HCT116 (cell line): Measurements from ENCODE around the gene ERICH6B. TPM values are rescaled to one million over a fixed set of nuclear protein-coding genes. Genes with fewer than 3 reads are reported as not detected.

Experiments used
- ATAC-seq: fragments of 200-7000 bp; cut with Tn5 transposase; 2 replicates; pipeline ENCODE4 v1.9.1; 2020; ENCODE audit warnings: mild to moderate bottlenecking, moderate library complexity
- BruUV-seq: library from RNA; stranded (reverse); fragments of 400-500 nt; replicated peaks from 2 replicates; lab custom pipeline; 2021; lab: Mats Ljungman, UMichigan
- CTCF ChIA-PET: fragments of 300-600 bp; sonication (Branson Sonifier 250); formaldehyde crosslinking; loops from one replicate; lab custom pipeline; 2021; ENCODE audit warnings: antibody characterized with exemption; lab: Charles Lee
- POLR2A ChIA-PET: fragments of 300-600, 350-600 bp; sonication (Branson Sonifier 250); formaldehyde crosslinking; loops from one replicate; lab custom pipeline; 2021; ENCODE audit warnings: antibody characterized with exemption; lab: Charles Lee
- RAD21 ChIA-PET, 2 experiments: fragments of 300-600 bp; sonication (Branson Sonifier 250); formaldehyde crosslinking; loops; one replicate each; lab custom pipeline; 2023; ENCODE audit warnings: low total read pairs in 2 of 2; ENCODE audit not compliant: uncharacterized antibody in 2 of 2, unreplicated experiment in 2 of 2, low non-redundant PET in 1 of 2; lab: Charles Lee
- DNase-seq: peaks from one replicate; pipeline ENCODE4 v3.0.0-alpha.2; 2010; ENCODE audit warnings: low read depth, low spot score
- H2AFZ ChIP-seq: fragments of 200-600 bp; shearing (Covaris generic), sonication (generic); 2 replicates; pipeline ENCODE4 v1.6.1; 2017; ENCODE audit warnings: low read depth, mixed run types, mixed read lengths, antibody characterized with exemption, low read length; ENCODE audit not compliant: poor library complexity, severe bottlenecking
- H3K27ac ChIP-seq: 2 replicates; pipeline ENCODE4 v1.5.1; 2012; ENCODE audit warnings: low read depth, low read length
- H3K27me3 ChIP-seq: fragments of 200-600 bp; sonication (generic); 2 replicates; pipeline ENCODE4 v1.6.1; 2016; ENCODE audit warnings: mixed run types, low read length, mixed read lengths; ENCODE audit not compliant: insufficient read depth
- H3K36me3 ChIP-seq, 2 experiments: fragments of 200-500 bp in 1 of 2; fragments of 200-600 bp in 1 of 2; sonication (Bioruptor generic) in 1 of 2; sonication (generic) in 1 of 2; 2 replicates each; pipeline versions ENCODE4 v1.5.1 to v1.6.1; 2014 to 2016; ENCODE audit warnings: low read length in 2 of 2, inconsistent platforms in 1 of 2, mixed read lengths in 1 of 2, mixed run types in 1 of 2; ENCODE audit not compliant: insufficient read depth in 2 of 2, control insufficient read depth in 1 of 2
- H3K4me1 ChIP-seq, 2 experiments: fragments of 200-600 bp in 1 of 2; sonication (generic) in 1 of 2; 2 replicates each; pipeline versions ENCODE4 v1.5.1 to v1.6.1; 2012 to 2017; ENCODE audit warnings: low read length in 2 of 2, inconsistent platforms in 1 of 2, mild to moderate bottlenecking in 1 of 2, mixed read lengths in 1 of 2, mixed run types in 1 of 2, moderate library complexity in 1 of 2; ENCODE audit not compliant: insufficient read depth in 2 of 2, control insufficient read depth in 1 of 2
- H3K4me2 ChIP-seq: fragments of 200-600 bp; sonication (generic); 2 replicates; pipeline ENCODE4 v1.6.1; 2017; ENCODE audit warnings: mixed run types, low read length, mixed read lengths
- H3K4me3 ChIP-seq, 2 experiments: fragments of 200-600 bp in 1 of 2; sonication (generic) in 1 of 2; replicated peaks in 1 of 2; 2 replicates each; pipeline ENCODE4 v1.5.1; 2011 to 2016; ENCODE audit warnings: low read length in 2 of 2, control low read depth in 1 of 2, low read depth in 1 of 2, mild to moderate bottlenecking in 1 of 2, mixed read lengths in 1 of 2, mixed run types in 1 of 2
- H3K79me2 ChIP-seq: fragments of 200-600 bp; sonication (generic); 2 replicates; pipeline ENCODE4 v1.6.1; 2017; ENCODE audit warnings: mild to moderate bottlenecking, mixed run types, low read length, moderate library complexity, mixed read lengths; ENCODE audit not compliant: insufficient read depth
- H3K9ac ChIP-seq: fragments of 200-600 bp; sonication (generic); 2 replicates; pipeline ENCODE4 v1.6.1; 2016; ENCODE audit warnings: low read length, mixed read lengths
- H3K9me2 ChIP-seq: fragments of 200-600 bp; sonication (generic), shearing (Covaris generic); 2 replicates; pipeline ENCODE4 v1.6.1; 2017; ENCODE audit warnings: mixed run types, mild to moderate bottlenecking, moderate library complexity; ENCODE audit not compliant: insufficient read depth
- H3K9me3 ChIP-seq, 2 experiments: fragments of 200-500 bp in 1 of 2; fragments of 200-600 bp in 1 of 2; sonication (Bioruptor generic) in 1 of 2; sonication (generic) in 1 of 2; 2 replicates each; pipeline ENCODE4 v1.6.1; 2014 to 2017; ENCODE audit warnings: low read length in 2 of 2, mixed read lengths in 2 of 2, inconsistent platforms in 1 of 2, low read depth in 1 of 2, mild to moderate bottlenecking in 1 of 2, mixed run types in 1 of 2, moderate library complexity in 1 of 2; ENCODE audit not compliant: control insufficient read depth in 1 of 2, insufficient read depth in 1 of 2
- H4K20me1 ChIP-seq: fragments of 200-600 bp; sonication (generic), shearing (Covaris generic); 2 replicates; pipeline ENCODE4 v1.6.1; 2017; ENCODE audit warnings: mixed run types, mild to moderate bottlenecking, moderate library complexity; ENCODE audit not compliant: insufficient read depth
- CBX3 ChIP-seq: IDR thresholded peaks from 2 replicates; pipeline ENCODE4 v1.6.1; 2012; ENCODE audit warnings: low read depth
- EGR1 ChIP-seq: IDR thresholded peaks from 2 replicates; pipeline ENCODE4 v1.6.1; 2012; ENCODE audit warnings: low read depth
- ELF1 ChIP-seq: IDR thresholded peaks from 2 replicates; pipeline ENCODE4 v1.6.1; 2012; ENCODE audit warnings: low read depth, borderline replicate concordance
- JUND ChIP-seq: IDR thresholded peaks from 2 replicates; pipeline ENCODE4 v1.6.1; 2012
- POLR2AphosphoS5 ChIP-seq: IDR thresholded peaks from 2 replicates; pipeline ENCODE4 v1.6.1; 2011; ENCODE audit warnings: mild to moderate bottlenecking, low read depth, low read length, moderate library complexity
- SRF ChIP-seq: IDR thresholded peaks from 2 replicates; pipeline ENCODE4 v1.6.1; 2012; ENCODE audit warnings: low read depth
- TCF7L2 ChIP-seq: IDR thresholded peaks from 2 replicates; pipeline ENCODE4 v1.7.0; 2011; ENCODE audit warnings: borderline replicate concordance, inconsistent platforms; ENCODE audit not compliant: insufficient read depth, insufficient read length; ENCODE audit errors: extremely low read depth
- ZFX ChIP-seq: fragments of 450-650 bp; IDR thresholded peaks from 2 replicates; pipeline ENCODE4 v1.6.1; 2017
- intact Hi-C: fragments of 100-400 bp; cut with micrococcal nuclease; formaldehyde crosslinking; loops from 2 replicates; pipeline ENCODE4 v1.10.0; 2022
- total RNA-seq: library from RNA; stranded (reverse); gene quantifications from one replicate; pipeline ENCODE4 v1.2.1, GENCODE V29; 2021; ENCODE audit not compliant: unreplicated experiment
- TF ChIP-seq, protein P1 (sequence below), 3 experiments: fragments of 200-600 bp in 1 of 3; sonication (generic) in 1 of 3; IDR thresholded peaks in 2 of 3; conservative IDR thresholded peaks in 1 of 3; 2 replicates each; pipeline ENCODE4 v1.5.1; 2012 to 2017; ENCODE audit warnings: low read depth in 2 of 3, low read length in 2 of 3, antibody characterized with exemption in 1 of 3, borderline replicate concordance in 1 of 3, control low read depth in 1 of 3, mild to moderate bottlenecking in 1 of 3, mixed read lengths in 1 of 3, mixed run types in 1 of 3, moderate library complexity in 1 of 3; ENCODE audit not compliant: insufficient read depth in 1 of 3
- TF ChIP-seq, protein P2 (sequence below): IDR thresholded peaks from 2 replicates; pipeline ENCODE4 v1.6.1; 2012
- TF ChIP-seq, protein P3 (sequence below): IDR thresholded peaks from 2 replicates; pipeline ENCODE4 v1.6.1; 2012; ENCODE audit warnings: low read depth
- TF ChIP-seq, protein P4 (sequence below): IDR thresholded peaks from 2 replicates; pipeline ENCODE4 v1.6.1; 2011; ENCODE audit warnings: mild to moderate bottlenecking, low read length, moderate library complexity; ENCODE audit not compliant: insufficient replicate concordance; ENCODE audit errors: extremely low read depth

The ERICH6B gene
- total RNA-seq, 1 experiment from 2014 or later, result not detected

DNA sequence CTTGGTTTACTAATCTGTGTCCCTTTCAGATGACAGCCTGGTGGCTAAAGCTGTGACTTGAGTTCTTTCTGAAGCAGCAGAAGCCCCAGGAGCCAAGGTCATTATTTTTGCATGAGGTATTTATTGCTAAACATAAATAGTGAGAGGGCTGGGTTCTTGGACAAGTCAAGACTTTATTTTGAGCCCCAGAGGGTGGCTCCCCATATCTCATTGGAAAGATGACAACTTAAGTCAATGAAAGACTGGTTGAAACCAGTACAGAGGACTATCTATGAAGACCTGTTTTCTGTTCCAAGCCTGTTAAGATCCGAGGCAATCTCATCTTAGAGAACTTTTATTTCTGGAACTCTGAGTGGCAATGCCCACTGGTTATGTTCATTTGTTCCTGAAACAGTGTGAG lies 14.4 kb upstream of the ERICH6B start:
- H4K20me1 ChIP-seq, result no peaks in the 10 kb centered on the region
- no peak overlapping the region for H3K9ac ChIP-seq
- TF ChIP-seq POLR2AphosphoS5 (no peak), EGR1 (no peak), JUND (no peak), CBX3 (no peak), ELF1 (no peak), ZFX (no peak), TCF7L2 (no peak), SRF (no peak)
- TF ChIP-seq, protein P1, sequence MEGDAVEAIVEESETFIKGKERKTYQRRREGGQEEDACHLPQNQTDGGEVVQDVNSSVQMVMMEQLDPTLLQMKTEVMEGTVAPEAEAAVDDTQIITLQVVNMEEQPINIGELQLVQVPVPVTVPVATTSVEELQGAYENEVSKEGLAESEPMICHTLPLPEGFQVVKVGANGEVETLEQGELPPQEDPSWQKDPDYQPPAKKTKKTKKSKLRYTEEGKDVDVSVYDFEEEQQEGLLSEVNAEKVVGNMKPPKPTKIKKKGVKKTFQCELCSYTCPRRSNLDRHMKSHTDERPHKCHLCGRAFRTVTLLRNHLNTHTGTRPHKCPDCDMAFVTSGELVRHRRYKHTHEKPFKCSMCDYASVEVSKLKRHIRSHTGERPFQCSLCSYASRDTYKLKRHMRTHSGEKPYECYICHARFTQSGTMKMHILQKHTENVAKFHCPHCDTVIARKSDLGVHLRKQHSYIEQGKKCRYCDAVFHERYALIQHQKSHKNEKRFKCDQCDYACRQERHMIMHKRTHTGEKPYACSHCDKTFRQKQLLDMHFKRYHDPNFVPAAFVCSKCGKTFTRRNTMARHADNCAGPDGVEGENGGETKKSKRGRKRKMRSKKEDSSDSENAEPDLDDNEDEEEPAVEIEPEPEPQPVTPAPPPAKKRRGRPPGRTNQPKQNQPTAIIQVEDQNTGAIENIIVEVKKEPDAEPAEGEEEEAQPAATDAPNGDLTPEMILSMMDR (IDR thresholded peaks at IDR 0.05 in 2 of 3, conservative IDR thresholded peaks at IDR 0.05 in 1 of 3; ENCODE audit: borderline replicate concordance in 1 of 3, insufficient read depth in 1 of 3, low read depth in 2 of 3, low read length in 2 of 3), result no peak
- TF ChIP-seq, protein P2, sequence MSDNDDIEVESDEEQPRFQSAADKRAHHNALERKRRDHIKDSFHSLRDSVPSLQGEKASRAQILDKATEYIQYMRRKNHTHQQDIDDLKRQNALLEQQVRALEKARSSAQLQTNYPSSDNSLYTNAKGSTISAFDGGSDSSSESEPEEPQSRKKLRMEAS, result no peak
- TF ChIP-seq, protein P3, sequence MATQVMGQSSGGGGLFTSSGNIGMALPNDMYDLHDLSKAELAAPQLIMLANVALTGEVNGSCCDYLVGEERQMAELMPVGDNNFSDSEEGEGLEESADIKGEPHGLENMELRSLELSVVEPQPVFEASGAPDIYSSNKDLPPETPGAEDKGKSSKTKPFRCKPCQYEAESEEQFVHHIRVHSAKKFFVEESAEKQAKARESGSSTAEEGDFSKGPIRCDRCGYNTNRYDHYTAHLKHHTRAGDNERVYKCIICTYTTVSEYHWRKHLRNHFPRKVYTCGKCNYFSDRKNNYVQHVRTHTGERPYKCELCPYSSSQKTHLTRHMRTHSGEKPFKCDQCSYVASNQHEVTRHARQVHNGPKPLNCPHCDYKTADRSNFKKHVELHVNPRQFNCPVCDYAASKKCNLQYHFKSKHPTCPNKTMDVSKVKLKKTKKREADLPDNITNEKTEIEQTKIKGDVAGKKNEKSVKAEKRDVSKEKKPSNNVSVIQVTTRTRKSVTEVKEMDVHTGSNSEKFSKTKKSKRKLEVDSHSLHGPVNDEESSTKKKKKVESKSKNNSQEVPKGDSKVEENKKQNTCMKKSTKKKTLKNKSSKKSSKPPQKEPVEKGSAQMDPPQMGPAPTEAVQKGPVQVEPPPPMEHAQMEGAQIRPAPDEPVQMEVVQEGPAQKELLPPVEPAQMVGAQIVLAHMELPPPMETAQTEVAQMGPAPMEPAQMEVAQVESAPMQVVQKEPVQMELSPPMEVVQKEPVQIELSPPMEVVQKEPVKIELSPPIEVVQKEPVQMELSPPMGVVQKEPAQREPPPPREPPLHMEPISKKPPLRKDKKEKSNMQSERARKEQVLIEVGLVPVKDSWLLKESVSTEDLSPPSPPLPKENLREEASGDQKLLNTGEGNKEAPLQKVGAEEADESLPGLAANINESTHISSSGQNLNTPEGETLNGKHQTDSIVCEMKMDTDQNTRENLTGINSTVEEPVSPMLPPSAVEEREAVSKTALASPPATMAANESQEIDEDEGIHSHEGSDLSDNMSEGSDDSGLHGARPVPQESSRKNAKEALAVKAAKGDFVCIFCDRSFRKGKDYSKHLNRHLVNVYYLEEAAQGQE, result no peak
- TF ChIP-seq, protein P4, sequence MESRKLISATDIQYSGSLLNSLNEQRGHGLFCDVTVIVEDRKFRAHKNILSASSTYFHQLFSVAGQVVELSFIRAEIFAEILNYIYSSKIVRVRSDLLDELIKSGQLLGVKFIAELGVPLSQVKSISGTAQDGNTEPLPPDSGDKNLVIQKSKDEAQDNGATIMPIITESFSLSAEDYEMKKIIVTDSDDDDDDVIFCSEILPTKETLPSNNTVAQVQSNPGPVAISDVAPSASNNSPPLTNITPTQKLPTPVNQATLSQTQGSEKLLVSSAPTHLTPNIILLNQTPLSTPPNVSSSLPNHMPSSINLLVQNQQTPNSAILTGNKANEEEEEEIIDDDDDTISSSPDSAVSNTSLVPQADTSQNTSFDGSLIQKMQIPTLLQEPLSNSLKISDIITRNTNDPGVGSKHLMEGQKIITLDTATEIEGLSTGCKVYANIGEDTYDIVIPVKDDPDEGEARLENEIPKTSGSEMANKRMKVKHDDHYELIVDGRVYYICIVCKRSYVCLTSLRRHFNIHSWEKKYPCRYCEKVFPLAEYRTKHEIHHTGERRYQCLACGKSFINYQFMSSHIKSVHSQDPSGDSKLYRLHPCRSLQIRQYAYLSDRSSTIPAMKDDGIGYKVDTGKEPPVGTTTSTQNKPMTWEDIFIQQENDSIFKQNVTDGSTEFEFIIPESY, result no peak
- DNase-seq, result no peak
- H3K9me3 ChIP-seq, result no peaks in the 10 kb centered on the region
- no TSS peak for BruUV-seq
- intact Hi-C loops, result loop anchor here (10.0 kb wide), 1 partner anchor 695 kb away; no protein-coding TSS in a partner anchor
- ChIA-PET RAD21 (no interaction called here), POLR2A (no interaction called here), CTCF (no interaction called here)
- H3K4me2 ChIP-seq, result no peak overlapping the region
- H3K27me3 ChIP-seq, result peaks cover 61% of the 10 kb centered on the region
- H3K27ac ChIP-seq, result no peak overlapping the region
- H3K79me2 ChIP-seq, result no peaks in the 10 kb centered on the region
- no peak for ATAC-seq
- no peak overlapping the region for H3K4me3 ChIP-seq
- no peaks in the 10 kb centered on the region for H3K36me3 ChIP-seq
- H2AFZ ChIP-seq, result no peak overlapping the region
- H3K9me2 ChIP-seq, result no peaks in the 10 kb centered on the region
- no peaks in the 10 kb centered on the region for H3K4me1 ChIP-seq
